GM19351 (cell line): ENCODE results near the gene PILRB.

Experiments
- ATAC-seq: cut with Tn5 transposase; IDR thresholded peaks from one replicate; pipeline ENCODE4 v1.9.1; 2021; ENCODE audit warnings: mild to moderate bottlenecking, moderate library complexity; ENCODE audit not compliant: unreplicated experiment

PILRB gene

DNA sequence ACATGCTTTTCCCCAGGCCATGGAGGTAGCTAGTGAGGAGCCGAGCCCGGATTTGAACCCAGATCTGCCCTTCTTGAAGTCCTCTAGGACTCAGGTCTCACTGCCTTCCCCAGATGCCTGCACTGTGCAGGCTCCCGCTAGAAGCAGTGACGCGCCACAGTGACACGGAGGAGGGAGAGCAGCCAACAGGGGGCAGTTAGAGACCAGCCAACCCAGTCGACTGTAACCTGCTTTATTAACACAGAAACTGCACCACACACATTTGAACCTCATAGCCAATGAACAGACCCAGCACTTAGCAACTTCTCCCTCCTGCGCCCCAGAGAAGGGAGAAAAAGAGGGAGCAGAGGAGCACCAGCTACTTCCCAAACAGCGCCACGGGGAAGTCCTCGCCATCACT, 42.7 kb downstream of the PILRB start:
- ATAC-seq: no peak

DNA sequence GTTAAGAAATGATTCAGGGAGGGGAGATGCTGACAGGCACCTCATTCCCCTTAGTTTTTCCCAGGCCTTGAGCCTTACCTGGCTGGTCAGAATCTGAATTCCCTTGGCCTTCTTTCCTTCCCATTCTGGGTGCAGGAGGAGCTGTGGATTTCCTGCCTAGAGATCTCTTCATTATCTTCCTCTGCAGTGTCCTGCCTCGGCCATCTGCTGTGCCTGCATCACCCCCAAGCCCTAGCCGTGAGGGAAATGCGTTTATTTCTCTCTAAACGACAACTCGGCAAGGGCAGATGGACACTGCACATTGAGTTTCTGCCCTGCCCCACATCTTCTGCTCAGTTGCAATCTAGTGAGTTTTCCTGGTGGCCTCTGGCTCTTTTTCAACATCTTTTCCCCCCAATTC, 43.9 kb downstream of the PILRB start:
- ATAC-seq: no peak

DNA sequence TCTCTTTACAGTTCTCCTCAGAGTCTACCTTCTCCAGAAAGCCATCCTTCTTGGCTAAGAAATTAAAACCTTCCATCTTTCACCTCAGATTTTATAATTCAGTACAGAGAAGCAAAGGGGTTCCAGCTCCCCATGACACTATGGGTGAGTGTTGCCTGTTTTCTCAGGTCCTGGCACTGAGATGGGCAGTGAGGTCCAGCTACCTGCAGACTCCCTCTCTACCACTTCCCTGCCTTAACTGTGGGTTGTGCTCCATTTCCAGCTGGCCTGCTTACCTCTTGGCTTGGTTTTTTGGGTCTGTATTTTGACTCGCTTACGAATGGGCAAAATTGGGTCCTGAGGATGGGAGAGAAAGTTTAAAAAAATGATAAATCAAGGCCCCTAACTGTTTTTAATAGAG, 44.3 kb downstream of the PILRB start:
- no peak for ATAC-seq

DNA sequence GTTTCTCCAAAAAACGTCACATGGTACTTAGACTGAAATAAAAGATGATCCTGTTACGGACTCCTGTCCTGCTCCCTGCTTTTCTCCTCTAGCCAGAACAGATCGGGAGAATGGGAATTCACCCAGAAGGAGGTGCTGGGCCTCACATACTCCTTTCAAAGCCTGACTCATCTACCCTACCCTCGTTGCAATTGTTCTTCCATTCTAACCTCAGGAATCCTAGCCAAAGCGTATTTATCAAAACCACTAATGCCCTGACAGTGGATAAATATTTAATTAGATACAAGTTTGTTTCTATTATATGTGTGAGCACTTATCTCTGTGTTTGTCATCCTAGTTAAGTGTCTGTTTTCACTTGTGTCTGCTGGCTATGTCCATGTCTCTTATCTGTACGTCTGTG, 48.9 kb downstream of the PILRB start:
- no peak for ATAC-seq

DNA sequence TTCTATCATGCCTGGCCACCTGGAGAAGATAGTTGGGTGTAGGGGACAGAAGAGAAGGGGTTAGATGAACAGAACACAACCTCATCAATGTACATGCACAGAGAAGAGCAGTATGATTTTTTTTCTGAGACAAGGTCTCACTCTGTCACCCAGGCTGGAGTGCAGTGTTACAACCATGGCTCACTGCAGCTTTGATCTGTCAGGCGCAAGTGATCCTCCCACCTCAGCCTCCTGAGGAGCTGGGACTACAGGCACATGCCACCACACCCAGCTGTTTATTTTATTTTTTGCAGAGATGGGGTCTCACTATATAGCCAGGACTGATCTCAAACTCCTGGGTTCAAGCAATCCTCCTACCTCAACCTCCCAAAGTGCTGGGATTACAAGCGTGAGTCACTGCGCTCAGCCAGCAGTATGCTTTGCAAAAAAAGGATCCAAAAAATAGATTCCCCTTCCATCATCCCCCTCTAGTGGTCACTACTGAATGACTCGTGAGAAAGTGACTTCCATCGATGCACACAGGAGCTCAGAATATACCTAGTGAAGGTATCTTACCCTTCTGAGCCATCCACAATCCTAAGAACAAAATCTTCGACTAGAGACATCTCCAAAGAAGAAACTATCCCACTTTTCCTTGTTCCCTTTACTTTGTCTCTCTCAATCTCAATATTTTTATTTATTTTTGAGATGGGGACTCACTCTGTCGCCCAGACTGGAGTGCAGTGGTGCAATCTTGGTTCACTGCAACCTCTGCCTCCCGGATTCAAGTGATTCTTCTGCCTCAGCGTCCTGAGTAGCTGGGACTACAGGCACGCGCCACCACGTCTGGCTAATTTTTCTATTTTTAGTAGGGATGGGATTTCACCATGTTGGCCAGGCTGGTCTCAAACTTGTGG, 49.6 kb downstream of the PILRB start:
- no peak for ATAC-seq

DNA sequence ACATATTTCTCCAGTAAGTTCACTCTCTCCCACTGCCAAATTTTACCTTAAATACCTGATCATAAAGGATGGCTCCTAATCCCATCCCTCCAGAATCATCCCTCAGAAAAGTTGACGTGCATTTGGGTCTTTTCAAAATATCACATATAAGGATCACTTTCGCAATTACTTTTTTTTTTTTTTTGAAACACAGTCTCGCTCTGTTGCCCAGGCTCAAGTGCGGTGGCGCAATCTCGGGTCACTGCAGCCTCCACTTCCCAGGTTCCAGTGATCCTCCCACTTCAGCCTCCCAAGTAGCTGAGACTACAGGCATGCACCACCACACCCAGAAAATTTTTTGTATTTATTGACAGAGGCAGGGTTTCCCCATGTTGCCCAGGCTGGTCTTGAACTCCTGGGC, 53.2 kb downstream of the PILRB start:
- no peak for ATAC-seq

DNA sequence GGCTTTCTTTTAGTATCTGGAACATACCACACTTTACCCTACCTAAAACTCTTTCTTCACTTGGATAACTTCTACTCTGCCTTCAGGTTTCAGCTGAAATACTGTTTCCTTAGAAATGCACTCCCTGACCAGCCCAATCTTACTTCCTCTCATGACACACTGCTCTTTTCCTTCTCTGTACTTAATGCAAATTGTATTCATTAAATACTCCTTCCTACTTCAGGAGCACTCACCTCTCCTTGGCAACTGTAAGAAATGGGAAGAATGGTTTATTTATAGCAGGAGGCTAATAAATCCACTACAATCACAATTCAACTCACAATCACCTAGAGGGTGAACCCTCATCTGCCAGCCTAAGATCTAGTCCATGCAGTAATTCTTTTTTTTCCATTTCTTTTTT, 55.4 kb downstream of the PILRB start:
- ATAC-seq: no peak

DNA sequence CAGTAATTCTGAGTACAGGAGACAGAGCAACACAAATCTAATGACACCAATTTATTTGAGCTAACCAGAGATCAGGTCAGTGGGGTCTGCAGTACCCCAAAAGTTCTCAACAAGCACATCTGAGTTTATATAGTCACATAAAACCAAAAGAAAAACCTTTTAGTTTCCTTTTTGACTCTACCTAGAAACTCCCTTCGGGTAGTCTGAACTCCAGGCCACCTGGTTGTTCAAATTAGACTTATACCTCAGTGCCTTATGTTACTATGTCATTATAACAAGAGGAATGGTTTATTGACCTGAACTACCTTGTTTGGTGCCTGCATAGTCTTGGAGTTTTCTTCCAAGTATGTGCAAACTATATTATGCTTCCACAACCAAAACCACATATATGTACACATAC, 56.0 kb downstream of the PILRB start:
- ATAC-seq: no peak

DNA sequence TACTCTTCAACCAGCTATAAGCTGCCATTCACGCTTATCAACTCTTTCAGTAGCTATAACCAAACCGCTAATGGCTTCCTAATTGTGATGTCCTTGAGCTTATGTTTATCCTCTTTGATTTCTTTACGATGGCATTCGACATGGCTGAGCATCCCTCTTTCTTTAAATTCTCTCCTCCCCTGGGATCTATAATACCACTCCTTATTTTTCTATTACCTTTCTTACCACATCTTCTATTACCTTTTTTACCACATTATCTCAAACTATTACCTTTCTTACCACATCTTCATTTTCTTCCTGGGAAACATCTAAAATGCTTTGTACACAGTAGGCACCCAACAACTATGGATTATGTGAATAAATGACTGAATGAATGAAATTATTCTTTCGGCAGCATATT, 57.5 kb downstream of the PILRB start:
- no peak for ATAC-seq
